HepG2 (cell line): ENCODE measurements around the gene KANSL3. TPM values are rescaled to one million over a fixed set of nuclear protein-coding genes. Genes with fewer than 3 reads are reported as not detected.

Experiments
- ATAC-seq: fragments of 200-7000 bp; cut with Tn5 transposase; 3 replicates; pipeline ENCODE4 v1.9.1; 2020; ENCODE audit warnings: mild to moderate bottlenecking, moderate library complexity
- BruUV-seq: library from RNA; stranded (reverse); fragments of 400-500 nt; replicated peaks from 2 replicates; lab custom pipeline; 2021; lab: Mats Ljungman, UMichigan
- CTCF ChIA-PET: fragments of 300-600 bp; formaldehyde crosslinking; extraction: SDS; loops from one replicate; lab custom pipeline; 2021; ENCODE audit warnings: low total read pairs, inconsistent platforms, low intra/inter-chr PET ratio; lab: Yijun Ruan, JAX
- POLR2A ChIA-PET: fragments of 350-600 bp; sonication (Branson Sonifier 250); formaldehyde crosslinking; loops from one replicate; lab custom pipeline; 2020; ENCODE audit warnings: antibody characterized with exemption, inconsistent platforms; lab: Yijun Ruan, JAX
- DNase-seq: peaks from one replicate; pipeline ENCODE4 v3.0.0-alpha.2; 2015; ENCODE audit warnings: low spot score
- FAIRE-seq: peaks from 3 replicates; lab custom pipeline; 2011; peaks lifted over from hg19 to GRCh38; lab: Jason Lieb, UNC
- H2AFZ ChIP-seq: one replicate; pipeline ENCODE4 v1.6.1; 2011; ENCODE audit warnings: low read length, inconsistent platforms
- H3K27ac ChIP-seq: fragments of 300-600 bp; 3 replicates; pipeline ENCODE4 v1.8.0; 2011; ENCODE audit warnings: mixed run types, mild to moderate bottlenecking, mixed read lengths, low read length, inconsistent platforms; ENCODE audit not compliant: insufficient read depth; ENCODE audit errors: extremely low read length
- H3K27me3 ChIP-seq, 2 experiments: fragments of 200-600 bp in 1 of 2; 2 replicates in 1 of 2; 3 replicates in 1 of 2; pipeline versions ENCODE4 v1.6.0 to v1.8.0; 2011; ENCODE audit warnings: low read length in 2 of 2, mild to moderate bottlenecking in 2 of 2, moderate library complexity in 2 of 2, inconsistent platforms in 1 of 2; ENCODE audit not compliant: insufficient read depth in 2 of 2, control insufficient read depth in 1 of 2
- H3K36me3 ChIP-seq, 2 experiments: fragments of 200-600 bp in 1 of 2; replicated peaks in 1 of 2; 2 replicates in 1 of 2; 3 replicates in 1 of 2; pipeline versions ENCODE4 v1.5.1 to v1.8.0; 2011; ENCODE audit warnings: low read length in 2 of 2, inconsistent platforms in 1 of 2; ENCODE audit not compliant: insufficient read depth in 2 of 2, control insufficient read depth in 1 of 2
- H3K4me1 ChIP-seq: 2 replicates; pipeline ENCODE4 v1.5.1; 2012; ENCODE audit warnings: low read length, inconsistent platforms; ENCODE audit not compliant: insufficient read depth
- H3K4me2 ChIP-seq: 2 replicates; pipeline ENCODE4 v1.6.0; 2011; ENCODE audit warnings: low read depth, low read length, inconsistent platforms
- H3K4me3 ChIP-seq, 3 experiments: fragments of 200-600 bp in 1 of 3; sonication (generic), shearing (Covaris generic) in 1 of 3; replicated peaks in 1 of 3; 2 replicates each; pipeline ENCODE4 v1.5.1; 2011 to 2016; ENCODE audit warnings: low read length in 3 of 3, inconsistent platforms in 2 of 3, low read depth in 2 of 3, mild to moderate bottlenecking in 2 of 3, control low read depth in 1 of 3, mixed read lengths in 1 of 3; ENCODE audit not compliant: insufficient read depth in 1 of 3
- H3K79me2 ChIP-seq: one replicate; pipeline ENCODE4 v1.6.1; 2011; ENCODE audit warnings: low read length, inconsistent platforms; ENCODE audit not compliant: insufficient read depth
- H3K9ac ChIP-seq: 2 replicates; pipeline ENCODE4 v1.6.0; 2011; ENCODE audit warnings: mild to moderate bottlenecking, low read depth, low read length, inconsistent platforms; ENCODE audit not compliant: insufficient read depth
- H3K9me3 ChIP-seq: 2 replicates; pipeline ENCODE4 v1.5.1; 2012; ENCODE audit warnings: mild to moderate bottlenecking, low read length
- H4K20me1 ChIP-seq: 2 replicates; pipeline ENCODE4 v1.6.0; 2011; ENCODE audit warnings: inconsistent platforms, mild to moderate bottlenecking, low read length, moderate library complexity; ENCODE audit not compliant: insufficient read depth
- ARNT2 ChIP-seq: sonication (generic); formaldehyde crosslinking; IDR thresholded peaks from 2 replicates; pipeline ENCODE4 v1.8.0; 2022; ENCODE audit warnings: mild to moderate bottlenecking, low read depth, missing genetic modification reagents, moderate library complexity
- ELF1 ChIP-seq: sonication (generic); formaldehyde crosslinking; IDR thresholded peaks from 2 replicates; pipeline ENCODE4 v1.4.0; 2020; ENCODE audit warnings: missing genetic modification reagents
- HNRNPK ChIP-seq: fragments of 200-400 bp; formaldehyde crosslinking; IDR thresholded peaks from 2 replicates; pipeline ENCODE4 v1.6.1; 2018; ENCODE audit warnings: low read length, low read depth, moderate library complexity, mild to moderate bottlenecking; ENCODE audit not compliant: poor library complexity, severe bottlenecking
- HOXA5 ChIP-seq: sonication (generic); formaldehyde crosslinking; IDR thresholded peaks from 2 replicates; pipeline ENCODE4 v1.4.0; 2020; ENCODE audit warnings: missing genetic modification reagents
- ISX ChIP-seq: sonication (generic); formaldehyde crosslinking; conservative IDR thresholded peaks from 2 replicates; pipeline ENCODE4 v1.5.0; 2020; ENCODE audit warnings: missing genetic modification reagents
- KLF16 ChIP-seq, 2 experiments: sonication (generic) in 1 of 2; formaldehyde crosslinking in 1 of 2; IDR thresholded peaks; 2 replicates each; pipeline versions ENCODE4 v1.6.1 to v1.8.0; 2016 to 2023; ENCODE audit warnings: missing genetic modification reagents in 2 of 2, missing compliant biosample characterization in 1 of 2
- TEAD2 ChIP-seq: sonication (generic); formaldehyde crosslinking; IDR thresholded peaks from 2 replicates; pipeline ENCODE4 v1.9.0; 2021; ENCODE audit warnings: missing genetic modification reagents
- ZNF431 ChIP-seq: sonication (generic); formaldehyde crosslinking; IDR thresholded peaks from 2 replicates; pipeline ENCODE4 v1.9.0; 2022; ENCODE audit warnings: missing genetic modification reagents, low read depth, mild to moderate bottlenecking, borderline replicate concordance
- ZNF792 ChIP-seq: IDR thresholded peaks from 2 replicates; pipeline ENCODE4 v1.6.1; 2016
- ZNF83 ChIP-seq: sonication (generic); formaldehyde crosslinking; IDR thresholded peaks from 2 replicates; pipeline ENCODE4 v1.4.0; 2020; ENCODE audit warnings: missing genetic modification reagents, mild to moderate bottlenecking, borderline replicate concordance
- ZNF841 ChIP-seq: sonication (generic); formaldehyde crosslinking; IDR thresholded peaks from 2 replicates; pipeline ENCODE4 v1.8.1; 2023; ENCODE audit warnings: missing genetic modification reagents, borderline replicate concordance
- ZSCAN30 ChIP-seq: sonication (generic); formaldehyde crosslinking; IDR thresholded peaks from 2 replicates; pipeline ENCODE4 v1.5.0; 2020; ENCODE audit warnings: mild to moderate bottlenecking, missing genetic modification reagents
- whole genome bisulfite sequencing: methylation state at CpG from one replicate; pipeline ENCODE4 v1.1.6; 2017; ENCODE audit warnings: low lambda C conversion rate; 5-methylcytosine and 5-hydroxymethylcytosine counted together
- in situ Hi-C: cut with HindIII; loops from 2 replicates; pipeline ENCODE4 v1.10.0; 2017; ENCODE audit warnings: low pct_unique_long_range_greater_than_20kb; ENCODE audit not compliant: extremely low pct_ligation_motif_present
- intact Hi-C: fragments of 100-400 bp; cut with micrococcal nuclease; formaldehyde crosslinking; loops from one replicate; pipeline ENCODE4 v1.10.0; 2022; ENCODE audit not compliant: unreplicated experiment
- polyA plus RNA-seq, 8 experiments: library from polyadenylated mRNA; depleted of rRNA in 3 of 8; stranded (reverse) in 7 of 8; unstranded in 1 of 8; fragments of >200 nt; fragmentation: Illumina TruSeq in 4 of 8; extraction: Trizol in 4 of 8; gene quantifications; 2 replicates each; pipeline versions ENCODE4 v1.2.1 to v1.2.3, GENCODE V29; 2011 to 2016; ENCODE audit warnings: low read depth in 4 of 8, missing spikeins in 1 of 8, mixed read lengths in 1 of 8; ENCODE audit not compliant: insufficient read depth in 1 of 8
- total RNA-seq, 5 experiments: library from RNA; depleted of rRNA; stranded (reverse); fragments of >200 nt; fragmentation: Illumina TruSeq; extraction: Trizol; gene quantifications; 2 replicates each; pipeline ENCODE4 v1.2.3, GENCODE V29; 2016; ENCODE audit warnings: low read depth in 1 of 5
- TF ChIP-seq, protein P1 (sequence below): sonication (generic); formaldehyde crosslinking; IDR thresholded peaks from 2 replicates; pipeline ENCODE4 v1.4.0; 2020; ENCODE audit warnings: missing genetic modification reagents
- TF ChIP-seq, protein P2 (sequence below): sonication (generic); formaldehyde crosslinking; conservative IDR thresholded peaks from 2 replicates; pipeline ENCODE4 v1.8.1; 2023; ENCODE audit warnings: missing genetic modification reagents

KANSL3 gene
- total and polyA plus RNA-seq, 2 of the 13 experiments (the other 11 are each of a cell fraction or from before 2014, with no cell fraction given), result 20.8 to 37.3 TPM

DNA sequence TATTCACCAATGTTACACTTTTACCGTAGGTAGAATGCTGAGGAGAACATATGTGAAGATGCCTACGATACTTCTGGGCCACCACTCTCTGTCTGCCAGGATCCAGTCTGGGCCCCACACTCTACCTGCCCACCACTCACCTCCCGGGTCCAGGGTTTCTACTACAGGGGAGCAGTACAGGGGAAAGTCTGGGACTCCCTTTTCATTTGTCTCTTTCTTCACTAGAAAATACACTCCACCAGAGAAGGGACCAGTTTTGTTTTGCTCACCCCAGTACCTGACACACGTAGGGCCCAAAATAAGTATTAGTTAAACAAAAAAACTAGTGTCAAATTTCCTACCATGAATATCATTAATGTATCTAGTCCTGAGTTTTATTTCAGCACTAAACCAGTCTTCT lies 21.1 kb downstream of the KANSL3 start:
- TF ChIP-seq HOXA5 (CRISPR knock-in tag), result no peak
- H3K27ac ChIP-seq, result peak overlapping the region; percentile 25
- H3K27me3 ChIP-seq, result no peaks in the 10 kb centered on the region
- intact Hi-C loops, result no loop called here
- H4K20me1 ChIP-seq, result no peaks in the 10 kb centered on the region
- no peaks in the 10 kb centered on the region for H3K79me2 ChIP-seq
- H3K9ac ChIP-seq, result no peak overlapping the region
- FAIRE-seq (no peak), ATAC-seq (no peak; the same call in 2 of the 3 replicates), DNase-seq (no peak)
- BruUV-seq, result no TSS peak
- ChIA-PET POLR2A (interaction anchor here (1.1 kb wide), 1 partner anchor 20 kb away, joined by 4 read pairs; the partner anchor contains the start of gene KANSL3), CTCF (no interaction called here)
- peaks cover 18% of the 10 kb centered on the region for H3K4me1 ChIP-seq
- H3K4me3 ChIP-seq, result no peak overlapping the region
- WGBS, result 95% methylated on average over 4 of the region's 4 CpGs
- in situ Hi-C loops, result no loop called here
- no peaks in the 10 kb centered on the region for H3K9me3 ChIP-seq
- peaks cover 33 to 60% of the 10 kb centered on the region in 2 experiments for H3K36me3 ChIP-seq
- no peak overlapping the region for H2AFZ ChIP-seq
- no peak overlapping the region for H3K4me2 ChIP-seq

DNA sequence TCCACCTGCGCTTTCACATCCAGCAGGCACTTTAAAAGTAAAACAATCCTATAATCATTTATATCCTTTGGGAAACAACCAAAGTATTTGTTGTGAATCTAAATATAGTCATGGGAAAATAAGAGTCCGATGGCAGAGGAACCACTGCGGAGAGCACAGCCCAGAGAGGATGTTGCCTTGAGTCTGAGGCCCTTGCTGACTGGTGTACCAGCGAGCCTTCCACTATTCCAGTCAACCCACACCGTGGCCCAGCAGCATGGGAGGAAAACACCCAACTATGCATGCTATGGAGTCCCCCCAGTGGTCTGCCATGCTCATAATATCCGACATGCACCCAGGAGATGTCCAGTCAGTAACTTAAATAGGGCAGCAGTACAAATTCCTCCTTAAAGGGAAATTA lies 21.6 kb downstream of the KANSL3 start:
- no TSS peak for BruUV-seq
- Histone ChIP-seq H3K4me2 (no peak overlapping the region), H3K27ac (peak overlapping the region; percentile 25), H3K9me3 (no peaks in the 10 kb centered on the region), H3K79me2 (no peaks in the 10 kb centered on the region), H3K27me3 (no peaks in the 10 kb centered on the region), H3K36me3 (peaks cover 33 to 64% of the 10 kb centered on the region in 2 experiments), H3K4me3 (no peak overlapping the region), H3K4me1 (peaks cover 17% of the 10 kb centered on the region), H2AFZ (no peak overlapping the region), H4K20me1 (no peaks in the 10 kb centered on the region), H3K9ac (no peak overlapping the region)
- ATAC-seq (peak; percentile 59), DNase-seq (no peak), FAIRE-seq (no peak)
- in situ Hi-C loops (no loop called here), intact Hi-C loops (no loop called here)
- ChIA-PET CTCF (no interaction called here), POLR2A (interaction anchor here (1.1 kb wide), 1 partner anchor 21 kb away, joined by 4 read pairs; the partner anchor contains the start of gene KANSL3)
- 97% methylated on average over 6 of the region's 6 CpGs for WGBS
- TF ChIP-seq ELF1 (no peak), ZSCAN30 (CRISPR knock-in tag) (no peak), ISX (CRISPR knock-in tag) (no peak), ZNF841 (no peak), ZNF431 (CRISPR knock-in tag) (no peak), TEAD2 (CRISPR knock-in tag) (no peak), ARNT2 (CRISPR knock-in tag) (no peak), ZNF792 (no peak), HNRNPK (no peak), ZNF83 (CRISPR knock-in tag) (no peak), KLF16 (CRISPR knock-in tag; IDR thresholded peaks at IDR 0.05) (no peak)
- TF ChIP-seq, protein P1, sequence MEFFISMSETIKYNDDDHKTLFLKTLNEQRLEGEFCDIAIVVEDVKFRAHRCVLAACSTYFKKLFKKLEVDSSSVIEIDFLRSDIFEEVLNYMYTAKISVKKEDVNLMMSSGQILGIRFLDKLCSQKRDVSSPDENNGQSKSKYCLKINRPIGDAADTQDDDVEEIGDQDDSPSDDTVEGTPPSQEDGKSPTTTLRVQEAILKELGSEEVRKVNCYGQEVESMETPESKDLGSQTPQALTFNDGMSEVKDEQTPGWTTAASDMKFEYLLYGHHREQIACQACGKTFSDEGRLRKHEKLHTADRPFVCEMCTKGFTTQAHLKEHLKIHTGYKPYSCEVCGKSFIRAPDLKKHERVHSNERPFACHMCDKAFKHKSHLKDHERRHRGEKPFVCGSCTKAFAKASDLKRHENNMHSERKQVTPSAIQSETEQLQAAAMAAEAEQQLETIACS (CRISPR knock-in tag), result no peak
- TF ChIP-seq, protein P2, sequence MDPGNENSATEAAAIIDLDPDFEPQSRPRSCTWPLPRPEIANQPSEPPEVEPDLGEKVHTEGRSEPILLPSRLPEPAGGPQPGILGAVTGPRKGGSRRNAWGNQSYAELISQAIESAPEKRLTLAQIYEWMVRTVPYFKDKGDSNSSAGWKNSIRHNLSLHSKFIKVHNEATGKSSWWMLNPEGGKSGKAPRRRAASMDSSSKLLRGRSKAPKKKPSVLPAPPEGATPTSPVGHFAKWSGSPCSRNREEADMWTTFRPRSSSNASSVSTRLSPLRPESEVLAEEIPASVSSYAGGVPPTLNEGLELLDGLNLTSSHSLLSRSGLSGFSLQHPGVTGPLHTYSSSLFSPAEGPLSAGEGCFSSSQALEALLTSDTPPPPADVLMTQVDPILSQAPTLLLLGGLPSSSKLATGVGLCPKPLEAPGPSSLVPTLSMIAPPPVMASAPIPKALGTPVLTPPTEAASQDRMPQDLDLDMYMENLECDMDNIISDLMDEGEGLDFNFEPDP (CRISPR knock-in tag), result no peak
